ENCODE measurements around the gene SEC14L1. TPM values are rescaled to one million over a fixed set of nuclear protein-coding genes. Genes with fewer than 3 reads are reported as not detected.

Gene SEC14L1
- total RNA-seq, 6 donors from 2014 or later: 100 to 291 (median 145) TPM

- H3K36me3 ChIP-seq: peaks cover 47 to 99% (median 86%) of the 10 kb centered on the region in 4 donors
- peaks cover 27 to 62% (median 47%) of the 10 kb centered on the region in 4 donors for H3K4me1 ChIP-seq
- H3K9me3 ChIP-seq: no peaks in the 10 kb centered on the region
- no peak for ATAC-seq (ENCODE audit: low FRiP score in 2 of 2)
- DNase-seq: no peak
- no peak overlapping the region for H3K4me3 ChIP-seq
- TF ChIP-seq CTCF (IDR thresholded peaks at IDR 0.05) (no peak), POLR2A (IDR thresholded peaks at IDR 0.05) (no peak), POLR2AphosphoS5 (IDR thresholded peaks at IDR 0.05) (no peak), EP300 (IDR thresholded peaks at IDR 0.05) (no peak)
- H3K27ac ChIP-seq: peak overlapping the region in 3 of 4 donors; percentile 39 to 73 (median 43)
- 74 to 76% methylated on average over 9 of the region's 9 CpGs for WGBS, 2 donors
- H3K27me3 ChIP-seq: no peaks in the 10 kb centered on the region
Measured at GRCh38 chr17:77205396-77206125, 64.8 kb downstream of the SEC14L1 start.

- peak in 1 of 2 donors; percentile 48 for ATAC-seq (ENCODE audit: low FRiP score in 2 of 2)
Measured at GRCh38 chr17:77206158-77206956, 65.6 kb downstream of the SEC14L1 start.

GRCh38 chr17:77207689-77208216 is 67.0 kb downstream of the SEC14L1 start:
- no peak for ATAC-seq (ENCODE audit: low FRiP score in 2 of 2)
- Histone ChIP-seq H3K9me3 (no peaks in the 10 kb centered on the region), H3K36me3 (peaks cover 57 to 99% (median 88%) of the 10 kb centered on the region in 4 donors), H3K27ac (peak overlapping the region; percentile 18 to 77 (median 37)), H3K4me3 (no peak overlapping the region), H3K4me1 (peaks cover 27 to 61% (median 49%) of the 10 kb centered on the region in 4 donors), H3K27me3 (no peaks in the 10 kb centered on the region)
- no peak for DNase-seq
- WGBS, 2 donors: 82 to 85% methylated on average over 9 of the region's 9 CpGs
- no peak for TF ChIP-seq EP300 (IDR thresholded peaks at IDR 0.05)
- no peak for TF ChIP-seq POLR2AphosphoS5 (IDR thresholded peaks at IDR 0.05)
- TF ChIP-seq CTCF (IDR thresholded peaks at IDR 0.05): no peak
- no peak for TF ChIP-seq POLR2A (IDR thresholded peaks at IDR 0.05)

More at GRCh38 chr17:77206158-77206956, 65.6 kb downstream of the SEC14L1 start:
- no peak overlapping the region for H3K4me3 ChIP-seq
- no peak for DNase-seq
- H3K9me3 ChIP-seq: no peaks in the 10 kb centered on the region
- H3K27ac ChIP-seq: peak overlapping the region in 2 of 4 donors; percentile 43 to 77
- peaks cover 51 to 99% (median 87%) of the 10 kb centered on the region in 4 donors for H3K36me3 ChIP-seq
- peaks cover 27 to 66% (median 49%) of the 10 kb centered on the region in 4 donors for H3K4me1 ChIP-seq
- H3K27me3 ChIP-seq: no peaks in the 10 kb centered on the region
- TF ChIP-seq POLR2A (IDR thresholded peaks at IDR 0.05): no peak
- no peak for TF ChIP-seq EP300 (IDR thresholded peaks at IDR 0.05)
- 51 to 64% methylated on average over 14 of the region's 14 CpGs for WGBS, 2 donors

GRCh38 chr17:77208217-77208808 is 67.5 kb downstream of the SEC14L1 start:
- peak in 1 of 4 donors; percentile 15 for TF ChIP-seq EP300 (IDR thresholded peaks at IDR 0.05)
- TF ChIP-seq POLR2A (IDR thresholded peaks at IDR 0.05): no peak
- TF ChIP-seq CTCF (IDR thresholded peaks at IDR 0.05): peak in 3 of 6 experiments; percentile 15 to 41 (median 36)
- TF ChIP-seq POLR2AphosphoS5 (IDR thresholded peaks at IDR 0.05): peak in 1 of 2 donors; percentile 6
- peak overlapping the region; percentile 18 to 77 (median 37) for H3K27ac ChIP-seq
- H3K27me3 ChIP-seq: no peaks in the 10 kb centered on the region
- ATAC-seq (ENCODE audit: low FRiP score in 2 of 2): no peak
- no peak overlapping the region for H3K4me3 ChIP-seq
- peaks cover 63 to 100% (median 89%) of the 10 kb centered on the region in 4 donors for H3K36me3 ChIP-seq
- 61 to 71% methylated on average over 15 to 16 of the region's 16 CpGs for WGBS, 2 donors
- H3K4me1 ChIP-seq: peaks cover 27 to 61% (median 49%) of the 10 kb centered on the region in 4 donors
- H3K9me3 ChIP-seq: no peaks in the 10 kb centered on the region
- DNase-seq: peak in 1 of 2 donors; percentile 53
